WTC11 (cell line): Measurements from ENCODE around the gene KRTAP5-9.
"Not testable (repeated sequence)": the region's sequence is repeated elsewhere in the genome, so short reads cannot be mapped to it uniquely, and the experiment has no call there.

Source experiments
- CTCF ChIP-seq: fragments of 200-600 bp; IDR thresholded peaks from 2 replicates; pipeline ENCODE4 v1.8.0; 2022; ENCODE audit warnings: antibody characterized with exemption
- NFYB ChIP-seq: sonication (generic); formaldehyde crosslinking; conservative IDR thresholded peaks from 2 replicates; pipeline ENCODE4 v1.8.0; 2022; ENCODE audit warnings: low read depth, missing genetic modification reagents
- USF1 ChIP-seq: sonication (generic); formaldehyde crosslinking; IDR thresholded peaks from 2 replicates; pipeline ENCODE4 v1.8.0; 2022; ENCODE audit warnings: mild to moderate bottlenecking, missing genetic modification reagents
- USF2 ChIP-seq: sonication (generic); formaldehyde crosslinking; IDR thresholded peaks from 2 replicates; pipeline ENCODE4 v1.8.1; 2023; ENCODE audit warnings: mild to moderate bottlenecking, missing genetic modification reagents, moderate library complexity
- ZBTB21 ChIP-seq: sonication (generic); formaldehyde crosslinking; IDR thresholded peaks from 2 replicates; pipeline ENCODE4 v1.8.1; 2023; ENCODE audit warnings: mild to moderate bottlenecking, missing genetic modification reagents, borderline replicate concordance

- TF ChIP-seq USF2; NFYB (CRISPR knock-in tag); USF1 (CRISPR knock-in tag); CTCF; ZBTB21 (CRISPR knock-in tag): not testable (repeated sequence)
Observed at GRCh38 chr11:71588822-71589545, 40.8 kb downstream of the KRTAP5-9 start.
